PC-3 (cell line): ENCODE results near the gene C9orf72.

Experiments used
- EZH2 ChIP-seq: fragments of 300-600 bp; sonication (generic); IDR thresholded peaks from one replicate; pipeline ENCODE4 v1.6.1; 2017; ENCODE audit warnings: antibody characterized with exemption, mild to moderate bottlenecking, low read length; ENCODE audit not compliant: unreplicated experiment
- EZH2phosphoT487 ChIP-seq: fragments of 300-600 bp; sonication (generic); IDR thresholded peaks from 2 replicates; pipeline ENCODE4 v1.6.1; 2018; ENCODE audit warnings: mild to moderate bottlenecking, antibody characterized with exemption, low read length, borderline replicate concordance
- TF ChIP-seq, protein P1 (sequence below): fragments of 300-600 bp; sonication (generic); conservative IDR thresholded peaks from 2 replicates; pipeline ENCODE4 v1.5.1; 2017; ENCODE audit warnings: antibody characterized with exemption, low read depth, mild to moderate bottlenecking, low read length

DNA sequence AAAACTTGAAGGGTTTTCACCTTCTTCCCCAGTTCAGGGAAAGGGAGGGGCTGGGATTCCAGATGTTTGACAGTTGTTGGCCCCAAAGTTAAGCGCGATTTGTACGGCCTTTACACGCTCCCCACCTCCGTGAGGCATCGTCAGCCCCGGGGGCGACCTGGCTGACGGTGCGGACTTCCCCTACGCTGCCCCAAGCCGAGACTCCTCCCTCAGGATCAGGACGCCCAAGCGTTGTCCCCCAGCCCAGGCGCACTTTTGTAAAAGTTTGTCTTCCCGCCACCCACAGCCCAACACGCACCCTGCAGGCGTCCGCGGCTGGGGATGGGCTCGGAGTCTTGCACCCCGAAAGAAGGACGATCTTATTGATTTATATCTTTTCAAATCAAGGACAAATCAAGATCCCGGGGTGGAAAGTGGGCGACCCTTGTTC, 44.4 kb downstream of the C9orf72 start:
- TF ChIP-seq, protein P1, sequence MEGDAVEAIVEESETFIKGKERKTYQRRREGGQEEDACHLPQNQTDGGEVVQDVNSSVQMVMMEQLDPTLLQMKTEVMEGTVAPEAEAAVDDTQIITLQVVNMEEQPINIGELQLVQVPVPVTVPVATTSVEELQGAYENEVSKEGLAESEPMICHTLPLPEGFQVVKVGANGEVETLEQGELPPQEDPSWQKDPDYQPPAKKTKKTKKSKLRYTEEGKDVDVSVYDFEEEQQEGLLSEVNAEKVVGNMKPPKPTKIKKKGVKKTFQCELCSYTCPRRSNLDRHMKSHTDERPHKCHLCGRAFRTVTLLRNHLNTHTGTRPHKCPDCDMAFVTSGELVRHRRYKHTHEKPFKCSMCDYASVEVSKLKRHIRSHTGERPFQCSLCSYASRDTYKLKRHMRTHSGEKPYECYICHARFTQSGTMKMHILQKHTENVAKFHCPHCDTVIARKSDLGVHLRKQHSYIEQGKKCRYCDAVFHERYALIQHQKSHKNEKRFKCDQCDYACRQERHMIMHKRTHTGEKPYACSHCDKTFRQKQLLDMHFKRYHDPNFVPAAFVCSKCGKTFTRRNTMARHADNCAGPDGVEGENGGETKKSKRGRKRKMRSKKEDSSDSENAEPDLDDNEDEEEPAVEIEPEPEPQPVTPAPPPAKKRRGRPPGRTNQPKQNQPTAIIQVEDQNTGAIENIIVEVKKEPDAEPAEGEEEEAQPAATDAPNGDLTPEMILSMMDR = no peak
- no peak for TF ChIP-seq EZH2
- no peak for TF ChIP-seq EZH2phosphoT487
